HG03520 (cell line): ENCODE results near the gene BNC2.

Experiments used
- ATAC-seq: cut with Tn5 transposase; IDR thresholded peaks from one replicate; pipeline ENCODE4 v1.9.1; 2021; ENCODE audit warnings: mild to moderate bottlenecking, moderate library complexity; ENCODE audit not compliant: unreplicated experiment

Gene BNC2

DNA sequence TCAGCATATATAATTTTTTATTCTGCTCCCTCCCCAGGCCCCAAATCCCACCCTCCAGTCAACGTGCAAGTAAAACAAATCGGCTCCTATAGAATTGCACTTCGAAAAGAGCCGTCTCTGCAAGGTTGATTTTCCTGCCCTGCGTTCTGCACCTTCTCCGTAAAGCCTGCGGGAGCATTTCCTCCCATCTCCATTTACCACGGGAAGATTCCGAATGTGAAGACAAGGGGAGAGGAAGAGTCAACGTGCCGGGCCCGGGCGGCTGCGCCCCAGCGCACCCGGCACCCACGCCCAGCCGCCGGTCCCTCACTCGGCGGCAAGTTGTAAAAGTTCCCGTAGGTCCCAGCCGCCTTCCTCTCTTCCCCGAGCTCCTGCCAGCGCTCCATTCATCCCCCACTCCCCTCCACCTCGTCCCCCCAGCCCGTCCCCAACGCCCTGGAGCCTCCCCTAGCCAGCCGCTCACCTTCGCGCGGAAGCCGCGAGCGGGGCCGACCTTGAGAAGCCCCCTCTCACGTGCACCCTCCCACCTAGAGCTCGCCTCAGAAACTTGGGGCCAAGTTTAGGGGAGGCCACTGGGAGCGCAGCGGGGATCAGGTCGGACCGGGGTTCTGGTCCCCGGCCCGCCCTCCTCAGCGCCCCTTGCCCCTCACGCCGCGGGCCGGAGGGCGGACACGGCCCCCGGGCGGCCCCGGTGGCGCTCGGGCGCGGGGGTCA, 431 bp downstream of the BNC2 start:
- ATAC-seq, result no peak

DNA sequence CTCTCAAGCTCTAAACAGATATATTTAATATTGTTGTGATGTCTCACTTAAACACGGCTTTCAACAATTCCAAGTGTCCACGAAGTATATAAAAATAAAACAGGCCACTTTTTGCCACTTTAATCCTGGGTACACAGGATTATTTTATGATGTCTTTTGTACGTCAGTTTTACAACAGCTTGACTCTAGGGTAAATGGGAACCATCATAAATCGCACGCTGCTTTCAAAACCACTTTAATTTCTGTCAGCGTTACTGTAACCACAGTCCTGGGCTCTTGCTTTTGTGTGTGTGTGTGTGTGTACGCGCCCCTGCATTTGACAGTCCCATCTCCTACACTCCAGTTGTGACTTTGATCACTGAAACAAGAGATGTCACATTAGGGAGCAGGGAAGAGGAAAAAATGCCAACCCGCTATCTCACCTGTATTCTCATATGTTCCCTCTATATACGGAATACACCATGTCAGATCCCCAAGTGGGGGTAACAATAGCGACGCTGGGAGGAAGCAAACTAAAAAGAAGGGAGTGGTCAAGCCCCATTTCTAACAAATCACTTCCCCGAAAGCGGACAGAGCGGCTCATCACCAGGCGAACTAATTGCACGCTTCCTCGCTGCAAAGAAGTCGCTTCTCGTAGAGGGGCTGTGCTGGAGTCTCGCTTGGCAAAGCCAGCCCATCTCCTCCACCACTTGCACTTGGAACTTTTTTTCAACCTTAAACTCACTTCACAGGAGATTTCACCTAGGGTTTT, 1.2 kb downstream of the BNC2 start:
- ATAC-seq, result no peak

DNA sequence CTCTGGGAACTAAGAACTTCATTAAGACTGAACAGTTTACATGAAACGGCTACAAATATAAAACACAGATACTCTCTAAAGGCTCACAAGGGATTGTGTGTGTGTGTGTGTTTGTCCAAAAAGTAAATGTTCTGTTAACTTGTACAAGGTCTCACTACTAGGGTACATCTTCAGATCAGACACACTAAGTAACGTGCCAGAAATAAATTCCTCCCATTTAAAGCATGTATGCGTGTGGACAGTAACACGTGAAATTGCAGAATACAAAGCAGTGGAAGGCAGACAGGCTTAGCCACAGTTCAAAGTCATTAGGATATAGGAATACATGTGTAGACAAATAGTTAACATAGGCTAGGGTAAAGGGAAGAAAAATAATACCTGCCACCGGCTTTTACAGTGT, 1.8 kb downstream of the BNC2 start:
- no peak for ATAC-seq

DNA sequence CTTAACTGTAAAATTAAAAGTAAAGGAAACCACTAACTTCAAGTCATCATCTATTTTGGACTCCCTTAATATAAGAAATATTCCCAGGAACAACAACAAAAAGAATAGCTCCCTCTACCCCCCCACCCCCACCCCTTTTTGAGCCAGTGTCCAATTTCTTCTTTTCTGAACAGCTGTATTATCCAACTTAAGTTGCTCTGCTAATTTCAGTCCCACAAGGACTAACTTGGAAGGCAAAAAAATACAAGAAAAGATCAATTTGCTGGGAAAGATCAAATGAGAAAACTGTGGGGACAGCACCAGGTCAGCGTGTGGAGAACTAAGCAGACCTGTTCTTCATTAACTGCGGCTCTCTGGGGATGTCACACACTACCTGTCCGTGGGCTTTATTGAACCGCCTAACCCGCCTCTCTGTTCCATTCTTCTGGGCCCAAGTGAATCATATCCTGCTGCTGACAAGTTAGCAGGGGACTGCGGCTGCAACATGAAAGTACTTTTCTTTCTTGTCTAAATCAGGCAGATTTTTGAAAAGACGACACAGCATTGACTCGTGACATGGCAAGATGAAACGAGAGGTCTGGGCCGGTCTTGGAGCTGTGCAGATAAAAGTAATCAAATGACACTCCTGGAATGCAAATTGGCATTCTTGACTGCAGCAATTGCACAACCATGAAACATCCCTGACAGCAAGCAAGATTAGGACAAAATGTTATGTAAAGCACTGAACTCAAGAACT, 2.7 kb downstream of the BNC2 start:
- no peak for ATAC-seq

DNA sequence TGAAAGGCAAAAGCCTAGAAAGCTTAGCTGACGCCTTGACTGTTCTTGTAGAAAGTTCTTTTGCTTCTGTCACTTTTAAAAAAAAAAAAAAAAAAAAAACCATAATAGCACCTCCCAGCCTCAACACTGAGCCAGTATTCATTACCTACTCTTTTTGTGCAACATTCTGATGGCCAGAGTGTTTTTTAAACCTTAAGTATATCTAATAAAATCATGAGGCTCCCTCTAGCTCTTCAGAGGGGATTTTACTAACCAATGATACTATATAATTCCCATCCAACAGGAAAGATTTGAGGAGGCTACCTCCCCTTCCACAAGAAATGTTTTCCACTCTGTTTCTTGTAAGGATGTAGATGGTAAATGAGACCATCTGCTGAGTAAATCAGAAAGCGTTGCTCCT, 3.9 kb downstream of the BNC2 start:
- ATAC-seq, result no peak

DNA sequence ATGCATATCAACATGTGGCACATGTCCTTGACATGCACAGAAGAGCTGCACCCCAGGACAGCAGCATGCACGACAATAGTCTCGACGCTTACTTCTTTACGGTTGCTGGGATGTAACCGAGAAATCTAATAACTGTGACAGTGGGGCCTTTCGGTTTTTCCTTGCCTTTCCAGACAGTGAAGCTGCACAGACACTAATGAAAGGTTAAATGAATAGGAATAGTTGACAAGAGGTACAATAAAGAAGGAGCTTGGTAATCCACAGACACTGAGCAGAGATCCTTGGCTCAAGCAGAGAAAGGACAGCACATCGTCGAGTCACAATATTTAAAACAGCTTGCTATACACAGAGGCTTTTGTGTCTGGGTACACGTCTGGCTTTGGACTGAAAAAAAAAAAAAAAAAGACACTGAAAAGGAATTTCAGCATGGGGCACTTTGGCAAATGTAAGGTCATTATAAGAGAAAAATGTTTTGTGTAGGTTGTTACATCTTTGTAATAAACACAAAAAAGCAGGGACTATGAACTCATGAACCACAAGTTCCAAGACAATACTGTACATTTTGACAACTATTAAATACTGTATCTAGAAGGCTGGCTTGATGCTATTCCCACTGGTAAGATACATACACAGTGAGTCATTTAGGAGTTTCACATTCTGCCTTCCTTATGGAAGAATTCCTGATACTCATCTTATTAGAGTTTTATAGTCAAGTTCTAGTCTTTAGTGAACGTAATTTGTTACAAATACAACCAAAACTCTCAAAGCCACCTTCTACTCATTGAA, 5.6 kb downstream of the BNC2 start:
- no peak for ATAC-seq

DNA sequence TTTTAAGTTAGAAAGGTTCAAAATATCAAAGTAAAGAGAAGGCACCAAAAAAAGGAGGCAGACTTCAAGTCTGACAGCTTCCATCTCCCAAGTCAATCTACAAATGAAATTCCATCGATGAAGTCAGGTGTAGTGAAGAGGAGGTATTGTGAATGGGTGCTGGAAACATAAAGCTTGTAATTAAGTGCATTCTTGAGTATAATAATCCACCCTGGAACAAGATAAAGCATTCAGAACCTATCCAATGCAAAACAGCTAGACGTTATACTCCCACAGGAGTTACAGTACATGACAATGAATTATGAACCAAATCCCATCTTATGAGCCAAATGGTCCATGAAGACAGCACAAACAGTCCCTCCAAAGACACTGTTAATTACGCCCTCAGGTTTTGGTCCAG, 22.3 kb downstream of the BNC2 start:
- ATAC-seq, result no peak

DNA sequence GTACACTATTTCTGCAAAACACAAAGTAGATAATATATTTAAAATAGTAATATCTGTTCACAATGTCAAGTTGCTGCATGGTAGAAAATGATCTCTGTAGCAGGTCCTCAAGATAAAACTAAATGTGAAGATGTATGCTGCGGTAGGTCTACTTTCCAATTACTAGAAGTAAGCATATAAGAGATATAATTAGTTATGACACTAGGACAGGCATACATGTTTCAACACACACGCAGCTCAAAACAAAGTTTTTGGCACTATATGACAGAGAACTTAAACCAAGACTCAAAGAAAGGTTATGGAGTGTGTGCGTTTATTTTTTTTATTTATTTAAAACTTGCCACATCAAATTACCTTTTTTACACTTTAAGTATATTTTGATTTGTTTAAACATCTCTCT, 23.5 kb downstream of the BNC2 start:
- ATAC-seq, result no peak

DNA sequence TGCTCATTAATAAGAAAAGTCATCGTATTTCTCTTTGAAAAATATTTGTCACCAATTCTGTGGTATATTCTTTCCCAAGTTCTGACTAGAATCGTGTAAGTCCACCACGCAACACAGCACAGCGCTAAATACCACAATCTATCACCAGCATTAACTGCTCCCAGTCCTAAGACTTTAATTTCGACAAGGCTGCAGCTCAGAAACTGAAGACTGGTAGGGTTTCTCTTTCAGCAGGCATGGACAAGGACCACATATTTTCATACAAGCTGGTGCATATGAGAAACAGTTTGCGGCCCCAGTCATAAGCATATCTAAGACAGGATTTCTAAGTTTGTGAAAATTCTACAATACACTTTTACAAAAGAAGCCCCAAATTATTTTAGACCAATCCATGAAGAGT, 24.1 kb downstream of the BNC2 start:
- ATAC-seq, result no peak

DNA sequence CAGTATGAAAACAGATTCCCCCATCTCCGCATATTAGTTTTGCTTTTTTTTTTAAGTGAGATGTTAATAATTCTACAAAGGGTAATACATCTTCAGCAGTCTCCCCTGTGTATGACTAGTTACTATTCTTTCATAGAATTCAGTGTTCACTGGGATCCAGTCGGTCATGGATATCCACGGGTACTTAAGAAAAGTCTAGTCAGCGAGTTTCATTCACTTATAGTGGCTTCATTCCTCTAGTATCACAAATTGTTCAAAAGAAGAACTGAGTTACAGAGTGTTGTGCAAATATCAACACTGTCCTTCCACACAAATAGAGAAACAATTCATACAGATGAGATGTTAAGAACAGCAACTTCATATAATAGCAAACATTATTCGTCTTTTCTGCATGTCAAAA, 35.7 kb downstream of the BNC2 start:
- ATAC-seq, result no peak

DNA sequence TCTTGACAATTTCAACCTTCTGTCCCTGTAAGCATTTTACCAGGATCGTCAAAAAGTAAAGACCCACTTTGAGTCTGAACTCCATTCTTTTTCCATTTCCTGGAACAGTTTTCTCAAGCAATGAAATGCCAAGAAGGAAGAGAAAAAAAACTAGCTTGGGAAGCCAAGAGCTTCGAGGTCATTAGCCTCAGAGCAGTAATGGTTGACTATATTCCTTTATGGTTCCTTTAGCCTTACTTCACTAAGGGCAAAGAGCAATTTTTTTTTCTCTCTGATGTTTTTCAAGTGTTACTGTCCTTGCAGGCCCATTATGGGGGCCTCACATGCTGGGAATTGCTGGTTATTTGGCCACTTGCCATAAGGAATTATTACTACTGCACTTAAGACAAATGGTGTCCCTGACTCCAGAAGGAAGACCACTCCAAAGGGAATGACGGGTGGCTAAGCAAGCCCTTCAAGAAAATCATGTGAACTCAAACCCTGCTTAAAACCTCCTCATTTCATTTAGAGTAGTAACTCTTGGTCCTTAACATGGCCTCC, 37.1 kb downstream of the BNC2 start:
- ATAC-seq, result no peak

DNA sequence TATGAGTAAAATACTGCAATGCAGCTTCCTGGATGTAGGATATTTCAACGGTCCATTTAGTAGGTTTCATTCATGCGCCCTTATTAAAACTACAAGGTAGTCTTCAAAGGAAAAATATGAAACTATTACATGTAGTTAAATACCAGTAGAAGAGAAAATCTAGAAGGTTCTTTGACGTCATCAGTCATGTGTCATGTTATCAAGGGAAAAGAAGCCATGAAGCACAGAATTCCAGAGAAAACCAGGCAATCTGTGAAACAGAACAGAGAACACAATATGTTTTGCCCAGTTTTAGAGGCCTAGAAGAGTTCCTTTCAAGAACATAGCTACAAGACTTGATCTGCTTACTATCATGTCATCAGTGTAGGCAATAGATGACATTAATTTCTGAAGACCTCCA, 38.4 kb downstream of the BNC2 start:
- ATAC-seq, result no peak

DNA sequence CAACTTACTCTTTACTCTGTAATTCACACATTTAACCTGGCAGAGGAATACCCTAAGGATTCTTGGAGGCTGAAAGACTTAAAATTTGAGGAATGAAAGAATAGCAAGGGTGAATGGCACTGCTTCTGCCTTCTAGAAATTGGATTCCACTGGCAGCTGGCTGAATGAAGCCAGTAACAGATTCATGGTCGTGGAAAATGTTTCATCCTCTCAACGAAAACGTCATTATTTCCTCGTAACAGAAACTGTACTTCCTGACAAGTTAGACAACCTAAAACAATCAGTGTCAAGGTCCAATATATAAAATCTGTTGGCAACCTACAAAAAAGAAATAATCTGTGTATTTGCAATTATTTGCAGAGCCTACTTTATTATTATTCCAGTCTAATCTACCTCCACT, 39.7 kb downstream of the BNC2 start:
- ATAC-seq, result no peak

DNA sequence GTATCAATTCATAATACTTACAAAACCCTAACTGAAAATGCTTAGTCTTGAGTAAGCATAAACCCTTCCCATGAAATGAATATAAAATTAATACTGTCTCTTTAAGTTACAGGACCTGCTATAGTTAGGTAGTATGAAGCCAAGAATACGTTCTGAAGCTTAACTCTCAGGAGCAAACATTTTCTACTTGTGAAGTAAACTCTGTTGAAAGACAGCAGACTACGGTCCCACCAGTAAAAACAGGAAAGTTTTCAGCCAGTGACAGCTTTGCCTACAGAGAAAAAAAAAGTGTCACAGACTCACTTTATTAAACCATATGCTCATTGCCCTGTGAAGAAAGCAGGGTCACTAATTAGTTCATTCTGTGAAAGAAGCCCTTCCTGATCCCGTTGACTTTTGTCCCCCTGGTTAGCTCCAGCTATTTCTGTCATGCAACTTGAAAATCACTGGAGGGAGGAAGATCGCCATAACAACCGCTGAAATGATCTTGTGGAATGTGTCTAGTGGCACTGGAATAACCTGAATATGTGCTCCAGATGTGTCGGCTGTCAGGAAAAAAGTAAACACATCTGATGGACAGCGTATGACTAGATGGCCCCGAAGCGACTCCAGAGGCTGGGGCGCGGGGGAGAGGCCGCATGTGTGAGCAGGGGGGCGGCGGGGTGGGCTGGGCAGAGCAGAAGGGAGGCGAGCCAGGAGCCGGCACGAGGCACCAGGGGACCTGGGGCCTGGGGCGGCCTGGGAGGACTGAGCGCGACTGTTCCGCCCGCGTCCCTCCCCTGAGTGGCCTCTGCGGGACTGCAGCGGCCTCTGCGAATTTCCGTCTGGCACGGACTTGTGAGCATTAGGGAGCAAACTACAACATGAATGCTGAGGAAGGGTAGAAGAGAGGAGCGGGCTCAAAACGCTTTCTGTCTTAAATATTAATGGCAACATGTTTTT, 41.9 kb downstream of the BNC2 start:
- no peak for ATAC-seq

DNA sequence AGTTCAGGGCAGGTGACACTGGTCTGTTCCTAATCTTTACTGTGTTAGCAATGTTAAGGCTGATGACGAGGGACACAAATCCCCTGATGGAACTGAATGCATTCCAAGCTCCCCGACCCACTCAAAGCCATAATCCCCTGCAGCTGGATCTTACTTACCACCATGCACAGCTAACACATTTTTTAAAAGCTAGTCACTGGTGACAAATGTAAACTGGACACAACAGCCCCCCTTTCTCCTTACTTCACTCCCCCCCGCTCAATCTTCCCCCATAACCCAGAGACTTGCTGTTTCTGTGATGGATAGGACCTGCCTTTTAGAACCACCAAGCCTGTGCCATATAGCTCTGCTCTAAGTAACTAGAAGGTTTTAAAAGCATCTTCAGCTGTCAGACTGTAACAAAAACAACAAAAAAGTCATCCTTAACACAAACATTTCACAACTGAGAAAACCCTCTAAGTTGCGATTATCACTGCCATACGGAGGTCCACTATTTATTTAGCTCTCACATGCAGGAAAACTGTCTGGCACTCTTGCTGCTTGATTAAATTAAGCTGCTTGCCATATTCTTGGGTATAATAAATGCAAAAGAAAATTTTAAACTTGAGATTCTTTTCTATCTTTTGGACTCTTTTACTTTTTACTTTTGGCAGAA, 44.4 kb downstream of the BNC2 start:
- ATAC-seq, result no peak

DNA sequence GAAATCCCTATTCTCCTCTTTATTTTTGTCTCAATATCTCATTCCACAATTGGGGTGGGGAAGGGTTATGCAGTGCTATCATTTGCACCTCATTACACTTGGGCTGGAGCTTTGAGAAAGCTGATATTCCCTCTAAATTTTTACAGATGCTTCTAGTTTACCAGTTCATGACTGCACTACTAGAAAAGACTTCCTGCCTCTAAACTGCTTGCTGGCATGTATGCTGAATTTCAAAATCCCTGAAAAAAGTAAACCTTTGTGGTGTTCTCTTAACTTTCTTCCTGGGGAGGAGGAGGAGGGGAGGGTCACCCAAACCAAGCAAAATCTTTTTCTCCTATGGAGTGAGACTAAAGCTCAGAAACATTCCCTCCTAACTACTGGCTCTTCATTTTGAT, 45.1 kb downstream of the BNC2 start:
- no peak for ATAC-seq

DNA sequence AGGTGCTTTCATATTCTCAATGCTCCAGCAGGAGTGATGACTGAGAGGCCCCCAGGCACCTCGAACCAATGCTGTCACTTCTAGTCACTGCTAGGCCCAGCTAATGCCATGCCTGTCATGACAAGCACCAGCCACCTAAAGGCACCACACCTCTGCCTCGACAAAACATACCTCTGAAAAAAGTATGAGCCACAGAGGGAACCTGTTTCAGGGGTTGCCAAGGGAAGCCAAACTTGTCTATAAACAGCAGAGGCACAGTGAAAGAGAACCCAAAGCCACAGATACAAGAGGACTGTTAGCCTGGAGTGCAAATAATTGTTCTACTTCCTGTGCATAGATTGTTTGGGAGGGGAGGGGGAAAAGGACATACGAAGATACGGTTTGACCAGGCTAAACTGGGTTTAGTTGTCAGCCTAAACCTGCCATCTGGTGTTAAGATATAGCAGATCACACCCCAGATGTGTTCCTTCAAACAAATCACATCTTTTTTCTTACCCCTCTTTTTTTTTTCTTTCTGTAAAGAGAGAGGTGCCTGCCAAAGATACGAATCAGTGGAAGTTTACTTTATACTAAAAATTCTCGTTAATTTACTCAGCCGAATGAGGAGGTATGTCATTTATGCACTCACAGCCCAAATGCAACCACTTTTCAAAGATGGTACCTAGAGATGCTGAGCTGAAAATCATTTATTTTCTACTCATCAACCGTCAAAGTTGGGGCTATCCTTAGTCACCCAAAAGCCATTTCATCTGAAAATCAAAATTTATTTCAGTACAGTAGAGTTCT, 45.7 kb downstream of the BNC2 start:
- no peak for ATAC-seq

DNA sequence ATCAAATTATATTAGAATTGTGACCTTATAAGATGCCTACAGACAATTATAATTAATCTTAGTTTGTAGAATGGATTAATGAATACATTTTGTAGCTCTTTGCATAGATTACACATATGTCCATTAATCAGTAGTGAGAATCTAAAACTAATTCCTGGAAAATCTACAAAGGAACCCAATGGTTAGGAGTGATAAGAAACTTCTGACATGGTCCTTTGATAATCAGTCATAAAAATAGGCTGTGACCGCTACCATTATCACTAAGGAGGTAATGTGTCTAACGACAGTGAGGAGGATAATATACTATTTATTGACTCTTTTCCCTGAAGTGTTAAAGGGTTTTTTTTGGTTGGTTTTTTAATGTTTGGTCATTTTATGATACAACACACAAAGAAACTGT, 46.6 kb downstream of the BNC2 start:
- no peak for ATAC-seq

DNA sequence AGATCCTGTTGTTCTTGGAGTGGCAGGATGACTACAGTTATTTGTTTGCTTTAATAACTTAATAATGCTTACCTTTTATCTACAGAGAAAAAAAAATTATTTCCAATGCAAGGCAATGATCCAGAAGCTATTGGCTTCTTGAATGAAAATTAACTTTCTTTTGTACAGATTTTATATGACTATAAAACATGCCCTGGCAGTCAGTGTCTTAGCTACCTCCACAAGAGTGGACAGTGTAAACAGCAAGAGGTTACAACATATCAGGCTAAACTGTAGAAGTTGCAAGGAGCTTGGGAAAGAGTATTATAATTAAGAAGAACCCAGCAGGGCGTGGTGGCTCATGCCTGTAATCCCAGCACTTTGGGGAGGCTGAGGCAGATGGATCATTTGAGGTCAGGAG, 49.1 kb downstream of the BNC2 start:
- ATAC-seq, result no peak
